HEK293T (cell line): ENCODE results near the gene LAMA3.

ENCODE experiments used
- CTCF ChIA-PET: fragments of 350-600 bp; formaldehyde crosslinking; extraction: SDS; loops from one replicate; lab custom pipeline; 2021; ENCODE audit warnings: antibody characterized with exemption, inconsistent platforms; lab: Yijun Ruan, JAX
- POLR2A ChIA-PET: fragments of 350-600 bp; formaldehyde crosslinking; extraction: SDS; loops from one replicate; lab custom pipeline; 2020; ENCODE audit warnings: antibody characterized with exemption, inconsistent platforms; lab: Yijun Ruan, JAX
- DNase-seq: peaks from one replicate; pipeline ENCODE4 v3.0.0; 2012; ENCODE audit warnings: mixed read lengths; ENCODE audit errors: extremely low spot score
- ARNT ChIP-seq: fragments of 450-650 bp; IDR thresholded peaks from 2 replicates; pipeline ENCODE4 v1.6.1; 2017; ENCODE audit warnings: mild to moderate bottlenecking
- BHLHE40 ChIP-seq: fragments of 450-650 bp; IDR thresholded peaks from 2 replicates; pipeline ENCODE4 v1.6.1; 2016; ENCODE audit warnings: mild to moderate bottlenecking, moderate library complexity, borderline replicate concordance
- CTBP1 ChIP-seq: fragments of 450-650 bp; IDR thresholded peaks from 2 replicates; pipeline ENCODE4 v1.6.1; 2016; ENCODE audit warnings: borderline replicate concordance
- ELF4 ChIP-seq: fragments of 450-650 bp; IDR thresholded peaks from 2 replicates; pipeline ENCODE4 v1.6.1; 2017; ENCODE audit warnings: antibody characterized with exemption
- FOXA1 ChIP-seq: fragments of 450-650 bp; IDR thresholded peaks from 2 replicates; pipeline ENCODE4 v1.6.1; 2016; ENCODE audit warnings: mild to moderate bottlenecking
- FOXK2 ChIP-seq: fragments of 450-650 bp; IDR thresholded peaks from 2 replicates; pipeline ENCODE4 v1.6.1; 2016; ENCODE audit warnings: mild to moderate bottlenecking
- FOXM1 ChIP-seq: fragments of 450-650 bp; IDR thresholded peaks from 2 replicates; pipeline ENCODE4 v1.6.1; 2017; ENCODE audit warnings: mild to moderate bottlenecking, borderline replicate concordance
- HDGF ChIP-seq: fragments of 450-650 bp; IDR thresholded peaks from 2 replicates; pipeline ENCODE4 v1.6.1; 2017; ENCODE audit warnings: antibody characterized with exemption, borderline replicate concordance
- L3MBTL2 ChIP-seq: fragments of 450-650 bp; conservative IDR thresholded peaks from 2 replicates; pipeline ENCODE4 v1.6.1; 2016; ENCODE audit warnings: mild to moderate bottlenecking
- LEF1 ChIP-seq: fragments of 450-650 bp; IDR thresholded peaks from 2 replicates; pipeline ENCODE4 v1.6.1; 2017; ENCODE audit warnings: mild to moderate bottlenecking, borderline replicate concordance
- NFRKB ChIP-seq: fragments of 450-650 bp; IDR thresholded peaks from 2 replicates; pipeline ENCODE4 v1.6.1; 2016; ENCODE audit warnings: mild to moderate bottlenecking, moderate library complexity
- SP1 ChIP-seq: fragments of 450-650 bp; IDR thresholded peaks from 2 replicates; pipeline ENCODE4 v1.6.1; 2017
- SUZ12 ChIP-seq: fragments of 450-650 bp; IDR thresholded peaks from 2 replicates; pipeline ENCODE4 v1.6.1; 2016; ENCODE audit warnings: mild to moderate bottlenecking
- TARDBP ChIP-seq: fragments of 450-650 bp; IDR thresholded peaks from 2 replicates; pipeline ENCODE4 v1.6.1; 2016
- ZNF384 ChIP-seq: fragments of 450-650 bp; IDR thresholded peaks from 2 replicates; pipeline ENCODE4 v1.6.1; 2016
- TF ChIP-seq, protein P1 (sequence below): fragments of 450-650 bp; IDR thresholded peaks from 2 replicates; pipeline ENCODE4 v1.6.1; 2016

LAMA3 gene

GRCh38 chr18:23998820-23999219, 309.6 kb downstream of the LAMA3 start:
- ChIA-PET CTCF (no interaction called here), POLR2A (interaction anchor here (1.1 to 1.9 kb wide), 2 partner anchors 11 to 16 kb away, joined by 3 to 12 read pairs; partner anchors contain the start of gene TTC39C)
- TF ChIP-seq, protein P1, sequence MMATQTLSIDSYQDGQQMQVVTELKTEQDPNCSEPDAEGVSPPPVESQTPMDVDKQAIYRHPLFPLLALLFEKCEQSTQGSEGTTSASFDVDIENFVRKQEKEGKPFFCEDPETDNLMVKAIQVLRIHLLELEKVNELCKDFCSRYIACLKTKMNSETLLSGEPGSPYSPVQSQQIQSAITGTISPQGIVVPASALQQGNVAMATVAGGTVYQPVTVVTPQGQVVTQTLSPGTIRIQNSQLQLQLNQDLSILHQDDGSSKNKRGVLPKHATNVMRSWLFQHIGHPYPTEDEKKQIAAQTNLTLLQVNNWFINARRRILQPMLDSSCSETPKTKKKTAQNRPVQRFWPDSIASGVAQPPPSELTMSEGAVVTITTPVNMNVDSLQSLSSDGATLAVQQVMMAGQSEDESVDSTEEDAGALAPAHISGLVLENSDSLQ = no peak
- TF ChIP-seq HDGF (no peak), FOXM1 (no peak), CTBP1 (no peak), SUZ12 (no peak), LEF1 (no peak), NFRKB (no peak), TARDBP (no peak), L3MBTL2 (no peak), ZNF384 (no peak)
- DNase-seq = no peak

GRCh38 chr18:24000613-24001490, 311.6 kb downstream of the LAMA3 start:
- DNase-seq = no peak
- CTCF ChIA-PET = no interaction called here
- POLR2A ChIA-PET = no interaction called here
- TF ChIP-seq ARNT (no peak), NFRKB (no peak), ZNF384 (no peak), LEF1 (no peak), FOXM1 (no peak), SP1 (no peak), ELF4 (no peak), SUZ12 (no peak), TARDBP (no peak), FOXK2 (no peak), FOXA1 (no peak)
- TF ChIP-seq, protein P1 = no peak

DNA sequence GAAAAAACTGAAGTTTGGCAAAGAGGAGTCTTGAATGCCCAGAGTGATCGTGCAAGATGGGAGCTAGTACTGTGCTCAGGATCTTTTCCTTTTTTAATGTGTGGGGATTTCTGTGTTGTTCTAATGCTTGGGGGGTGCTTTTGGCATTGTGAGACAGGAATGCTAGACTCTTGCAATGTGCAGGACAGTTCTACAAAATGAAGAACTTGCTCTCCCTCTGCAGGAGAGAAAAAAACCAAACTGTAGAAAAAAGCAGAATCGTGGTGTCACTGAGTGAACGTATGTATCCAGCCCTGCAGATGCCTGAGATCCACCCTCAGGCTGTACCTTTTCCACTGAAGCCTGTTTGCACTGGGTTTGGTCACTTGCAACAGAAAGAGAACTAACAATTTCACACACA, 313.2 kb downstream of the LAMA3 start:
- POLR2A ChIA-PET = no interaction called here
- DNase-seq = no peak
- no peak for TF ChIP-seq L3MBTL2
- CTCF ChIA-PET = no interaction called here

GRCh38 chr18:24003288-24003687, 314.0 kb downstream of the LAMA3 start:
- ChIA-PET POLR2A (no interaction called here), CTCF (no interaction called here)
- no peak for DNase-seq
- TF ChIP-seq SUZ12 = no peak
- no peak for TF ChIP-seq L3MBTL2

DNA sequence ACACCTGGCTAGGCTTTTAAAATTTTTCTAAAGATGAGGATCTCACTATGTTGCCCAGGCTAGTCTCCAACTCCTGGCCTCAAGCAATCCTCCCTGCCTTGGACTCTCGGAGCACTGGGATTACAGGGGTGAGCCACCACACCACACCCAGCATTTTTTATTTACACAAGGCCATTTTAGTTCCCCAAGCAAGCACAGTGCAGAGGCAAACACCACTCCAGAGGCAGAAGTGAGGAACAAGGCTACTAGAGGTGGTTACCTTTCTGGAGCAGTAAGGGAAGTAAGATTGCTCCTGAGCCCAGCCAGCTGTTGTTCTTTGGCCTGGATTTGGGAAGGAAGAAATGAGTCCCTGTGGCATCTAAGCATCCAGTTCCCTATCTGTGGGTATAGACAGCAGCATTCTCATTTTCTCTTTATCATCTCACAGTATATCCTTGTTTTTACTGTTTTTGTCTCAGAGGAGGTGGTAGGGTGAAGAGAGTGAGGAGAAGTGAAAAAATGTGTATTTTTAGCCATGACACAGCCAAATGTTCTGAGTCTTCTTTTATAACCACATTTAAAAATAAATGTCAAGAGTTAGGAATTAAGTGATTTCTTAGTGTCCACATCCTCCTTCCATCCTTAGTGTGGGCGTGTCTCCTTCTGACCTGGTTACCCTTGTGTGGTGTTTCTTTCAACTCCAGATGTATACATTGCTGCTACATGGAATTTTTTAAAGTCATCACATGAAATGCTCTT, 314.8 kb downstream of the LAMA3 start:
- ChIA-PET POLR2A (interaction anchor here (1.0 kb wide), 1 partner anchor 11 kb away, joined by 3 read pairs; the partner anchor contains the start of gene TTC39C), CTCF (no interaction called here)
- TF ChIP-seq L3MBTL2 (no peak), CTBP1 (no peak), SP1 (no peak), ARNT (no peak), NFRKB (no peak), SUZ12 (no peak), HDGF (no peak), ZNF384 (no peak), BHLHE40 (no peak), TARDBP (no peak), FOXA1 (no peak), ELF4 (no peak), FOXK2 (no peak)
- TF ChIP-seq, protein P1 = no peak
- no peak for DNase-seq
